Forelimb muscle (tissue), 1 donor: ENCODE results near the gene SMCO1. TPM values are rescaled to one million over a fixed set of nuclear protein-coding genes. Genes with fewer than 3 reads are reported as not detected.
"Not testable (repeated sequence)": the region's sequence is repeated elsewhere in the genome, so short reads cannot be mapped to it uniquely, and the experiment has no call there.

ENCODE experiments used
- DNase-seq: peaks from one replicate; pipeline ENCODE4 v3.0.0-alpha.2; 2013; ENCODE audit warnings: low read depth
- polyA plus RNA-seq: library from polyadenylated mRNA; unstranded; fragments of 120-200 nt; gene quantifications from one replicate; pipeline ENCODE4 v1.2.1, GENCODE V29; 2013; ENCODE audit not compliant: insufficient read length

The SMCO1 gene
- polyA plus RNA-seq, 1 donor = 2.2 TPM

DNA sequence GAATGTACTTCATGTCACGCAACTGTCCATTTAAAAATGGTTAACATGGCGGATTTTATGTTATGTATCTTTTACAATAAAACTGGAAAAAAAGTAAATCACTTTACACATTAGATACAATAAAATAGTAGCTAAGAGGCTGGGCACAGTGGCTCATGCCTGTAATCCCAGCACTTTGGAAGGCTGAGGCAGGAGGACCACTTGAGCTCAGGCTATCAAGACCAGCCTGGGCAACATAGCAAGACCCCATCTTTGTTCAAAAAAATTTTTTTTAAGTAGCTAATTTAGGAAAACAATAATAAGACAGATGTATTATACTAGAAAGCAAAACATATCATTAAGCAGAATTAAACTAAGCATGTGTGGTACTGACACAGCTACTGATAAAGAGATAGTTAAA, 23.1 kb downstream of the SMCO1 start:
- DNase-seq = no peak

GRCh38 chr3:196489747-196490146, 25.4 kb downstream of the SMCO1 start:
- no peak for DNase-seq

DNA sequence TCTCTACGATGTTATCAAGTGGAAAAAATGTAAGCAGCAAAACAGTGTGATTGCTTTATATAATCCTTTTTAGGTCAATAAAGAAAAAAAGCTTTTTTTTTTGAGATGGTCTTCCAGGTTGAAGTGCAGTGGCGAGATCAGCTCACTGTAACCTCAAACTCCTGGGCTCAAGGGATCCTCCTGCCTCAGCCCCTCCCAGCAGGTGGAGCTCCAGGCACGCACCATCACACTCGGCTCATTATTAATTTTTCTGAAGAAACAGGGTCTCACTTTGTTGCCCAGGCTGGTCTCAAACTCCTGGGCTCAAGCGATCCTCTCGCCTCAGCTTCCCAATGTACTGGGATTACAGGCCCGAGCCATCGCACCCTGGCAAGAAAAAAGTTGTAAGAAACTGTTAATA, 28.9 kb downstream of the SMCO1 start:
- no peak for DNase-seq

GRCh38 chr3:196477678-196478077, 37.5 kb downstream of the SMCO1 start:
- no peak for DNase-seq

DNA sequence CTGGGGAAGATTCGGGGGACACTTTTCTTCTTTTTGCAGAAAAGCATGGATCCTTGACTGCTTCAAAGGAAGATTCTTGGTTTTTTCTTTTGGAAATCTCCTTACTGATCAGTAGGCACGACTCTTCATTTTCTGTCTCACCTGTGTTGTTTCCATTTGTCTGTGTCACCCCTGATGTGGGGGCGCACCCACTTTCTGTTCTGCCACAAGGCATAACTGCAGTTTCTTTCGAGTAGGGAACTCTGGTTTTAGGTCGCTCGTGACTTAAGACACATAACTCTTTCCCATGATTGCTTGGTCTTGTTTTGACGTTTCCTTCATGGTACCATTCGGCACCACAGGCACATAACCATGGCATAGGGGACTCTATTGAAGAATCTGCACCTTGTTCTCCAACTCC, 42.9 kb downstream of the SMCO1 start:
- no peak for DNase-seq

DNA sequence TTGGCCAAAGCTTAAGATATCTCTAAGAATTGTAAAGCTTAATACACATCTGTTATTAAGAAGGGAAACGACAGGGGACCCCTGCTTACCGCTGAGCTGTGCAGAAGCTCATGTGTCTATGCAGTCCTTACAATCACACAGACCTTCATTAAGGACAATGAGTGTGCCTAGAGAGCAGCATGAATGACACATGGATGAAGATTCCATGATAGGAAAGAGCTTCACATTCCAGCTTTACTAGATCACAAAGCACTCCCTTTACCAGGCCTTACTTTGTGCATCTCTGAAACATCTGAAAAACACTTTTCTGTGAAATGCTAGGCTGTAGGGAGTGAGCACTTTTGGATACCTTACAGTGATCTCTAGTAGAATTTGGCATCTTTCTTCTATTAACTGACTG, 43.6 kb downstream of the SMCO1 start:
- DNase-seq = no peak

- DNase-seq = not testable (repeated sequence)
Observed at GRCh38 chr3:196470182-196470581, 45.0 kb downstream of the SMCO1 start.

- DNase-seq = no peak
Observed at GRCh38 chr3:196463804-196464203, 51.3 kb downstream of the SMCO1 start.

- no peak for DNase-seq
Observed at GRCh38 chr3:196463478-196463756, 51.7 kb downstream of the SMCO1 start.

DNA sequence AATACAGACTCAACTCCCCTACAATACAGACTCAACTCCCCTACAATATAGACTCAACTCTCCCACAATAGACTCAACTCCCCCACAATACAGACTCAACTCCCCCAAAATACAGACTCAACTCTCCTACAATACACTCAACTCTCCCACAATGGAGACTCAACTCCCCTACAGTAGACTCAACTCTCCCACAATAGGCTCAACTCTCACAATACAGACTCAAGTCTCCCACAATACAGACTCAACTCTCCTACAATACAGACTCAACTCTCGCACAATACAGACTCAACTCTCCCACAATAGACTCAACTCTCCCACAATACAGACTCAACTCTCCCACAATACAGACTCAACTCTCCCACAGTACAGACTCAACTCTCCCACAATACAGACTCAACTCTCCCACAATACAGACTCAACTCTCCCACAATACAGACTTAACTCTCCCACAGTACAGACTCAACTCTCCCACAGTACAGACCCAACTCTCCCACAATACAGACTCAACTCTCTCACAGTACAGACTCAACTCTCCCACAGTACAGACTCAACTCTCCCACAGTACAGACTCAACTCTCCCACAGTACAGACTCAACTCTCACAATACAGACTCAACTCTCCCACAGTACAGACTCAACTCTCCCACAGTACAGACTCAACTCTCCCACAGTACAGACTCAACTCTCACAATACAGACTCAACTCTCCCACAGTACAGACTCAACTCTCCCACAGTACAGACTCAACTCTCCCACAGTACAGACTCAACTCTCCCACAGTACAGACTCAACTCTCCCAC, 52.3 kb downstream of the SMCO1 start:
- DNase-seq = not testable (repeated sequence)

GRCh38 chr3:196458063-196458462, 57.1 kb downstream of the SMCO1 start:
- DNase-seq = no peak

DNA sequence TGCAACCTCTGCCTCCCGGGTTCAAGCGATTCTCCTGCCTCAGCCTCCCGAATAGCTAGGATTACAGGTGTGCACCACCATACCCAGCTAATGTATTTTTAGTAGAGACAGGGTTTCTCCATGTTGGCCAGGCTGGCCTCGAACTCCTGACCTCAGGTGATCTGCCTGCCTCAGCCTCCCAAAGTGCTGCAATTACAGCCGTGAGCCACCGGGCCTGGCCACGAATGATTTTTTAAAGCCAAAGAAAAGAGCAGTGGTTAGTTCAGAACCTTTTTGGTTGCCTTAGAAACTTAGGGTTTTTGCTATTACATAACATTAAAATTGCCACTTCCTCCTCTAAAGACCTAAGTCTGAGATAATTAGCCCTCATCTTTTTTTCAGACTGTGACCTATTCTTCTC, 57.7 kb downstream of the SMCO1 start:
- DNase-seq = not testable (repeated sequence)

Other genes with a start within 250 kb of the SMCO1 start
- 44.7 TPM for gene PCYT1A, start 227.6 kb downstream of the SMCO1 start, polyA plus RNA-seq
- gene DYNLT2B, start 197.1 kb downstream of the SMCO1 start, polyA plus RNA-seq = 8.7 TPM
- 0.38 TPM for gene TM4SF19, start 177.0 kb downstream of the SMCO1 start, polyA plus RNA-seq
- gene UBXN7, start 82.9 kb downstream of the SMCO1 start, polyA plus RNA-seq = 17.3 TPM
- 8.4 TPM for gene RNF168, start 11.6 kb downstream of the SMCO1 start, polyA plus RNA-seq
- 10.4 TPM for gene WDR53, start 53.2 kb upstream of the SMCO1 start, polyA plus RNA-seq
- gene FBXO45, start 53.3 kb upstream of the SMCO1 start, polyA plus RNA-seq = 14.5 TPM
- 5.1 TPM for gene NRROS, start 124.3 kb upstream of the SMCO1 start, polyA plus RNA-seq
- 1.6 TPM for gene CEP19, start 196.9 kb upstream of the SMCO1 start, polyA plus RNA-seq
- gene PIGX, start 197.0 kb upstream of the SMCO1 start, polyA plus RNA-seq = 16.6 TPM
- 46.8 TPM for gene PAK2, start 224.5 kb upstream of the SMCO1 start, polyA plus RNA-seq